DMS79 treated with DMSO at 0.1 percent for 48 hours (cell line): ENCODE data around the gene IP6K1.
"Not testable (repeated sequence)": the region's sequence is repeated elsewhere in the genome, so short reads cannot be mapped to it uniquely, and the experiment has no call there.

ENCODE experiments used
- DNase-seq: peaks from one replicate; lab custom pipeline; 2025; lab: John Stamatoyannopoulos, UW

Gene IP6K1

GRCh38 chr3:49793486-49794085 lies 7.2 kb upstream of the IP6K1 start:
- DNase-seq = no peak

- no peak for DNase-seq
These were observed 6.2 kb upstream of the IP6K1 start for GRCh38 chr3:49792371-49793150.

- DNase-seq = no peak
These were observed 5.2 kb upstream of the IP6K1 start for GRCh38 chr3:49791571-49791970.

DNA sequence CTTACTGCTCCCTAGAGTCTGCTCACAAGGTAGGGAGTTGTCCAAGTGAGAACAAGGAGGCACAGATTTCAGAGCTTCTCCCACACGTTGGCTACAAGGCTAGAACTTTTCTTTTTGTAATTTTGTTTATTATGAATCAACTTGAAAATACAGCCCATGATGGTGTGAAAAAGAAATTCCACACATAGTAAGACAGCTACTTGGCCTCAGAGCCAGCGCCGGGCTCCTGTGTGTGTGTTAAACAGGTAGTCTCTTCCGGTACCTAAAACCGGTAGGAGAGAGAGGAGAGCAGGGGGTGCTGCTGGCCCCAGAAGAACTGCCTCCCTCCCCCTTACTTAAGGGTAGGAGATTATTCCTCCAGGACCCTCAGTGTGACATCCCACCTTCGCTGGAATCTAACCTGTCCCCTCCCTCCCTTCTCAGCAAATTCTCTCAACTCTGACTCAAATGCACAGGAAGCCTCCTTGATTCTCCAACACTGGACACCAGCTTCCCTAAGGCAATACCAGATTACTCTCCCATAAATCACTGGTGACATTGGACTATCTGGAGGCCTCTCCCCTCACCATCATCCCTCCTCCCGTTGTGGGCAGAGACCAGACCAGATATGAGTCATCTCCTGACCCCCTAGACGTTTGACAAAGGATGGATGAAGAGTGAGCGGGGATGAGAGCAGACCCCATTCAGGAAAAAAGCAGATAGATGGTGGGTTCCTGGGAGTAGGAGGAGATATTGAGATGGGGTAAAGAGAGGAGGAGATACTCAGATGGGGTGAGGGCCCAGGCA lies 4.5 kb upstream of the IP6K1 start:
- DNase-seq = no peak

GRCh38 chr3:49788056-49788455 lies 1.7 kb upstream of the IP6K1 start:
- no peak for DNase-seq

GRCh38 chr3:49787536-49787935 lies 1.2 kb upstream of the IP6K1 start:
- DNase-seq = no peak

DNA sequence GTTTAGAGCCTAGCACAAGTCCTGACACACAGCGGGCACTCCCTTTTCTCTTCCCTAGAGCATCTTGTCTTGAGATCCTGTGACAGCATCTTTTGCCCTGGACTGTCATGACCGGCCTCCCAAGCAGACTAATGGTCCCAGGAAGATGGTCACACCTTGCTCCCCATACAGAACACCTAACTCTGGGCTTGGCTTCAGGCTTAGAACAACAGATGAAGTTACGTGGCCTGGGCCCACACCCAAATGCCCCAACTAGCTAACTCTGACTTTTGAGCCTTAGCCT lies 781 bp upstream of the IP6K1 start:
- no peak for DNase-seq

- DNase-seq = no peak
These were observed 581 bp downstream of the IP6K1 start for GRCh38 chr3:49785565-49786356.

DNA sequence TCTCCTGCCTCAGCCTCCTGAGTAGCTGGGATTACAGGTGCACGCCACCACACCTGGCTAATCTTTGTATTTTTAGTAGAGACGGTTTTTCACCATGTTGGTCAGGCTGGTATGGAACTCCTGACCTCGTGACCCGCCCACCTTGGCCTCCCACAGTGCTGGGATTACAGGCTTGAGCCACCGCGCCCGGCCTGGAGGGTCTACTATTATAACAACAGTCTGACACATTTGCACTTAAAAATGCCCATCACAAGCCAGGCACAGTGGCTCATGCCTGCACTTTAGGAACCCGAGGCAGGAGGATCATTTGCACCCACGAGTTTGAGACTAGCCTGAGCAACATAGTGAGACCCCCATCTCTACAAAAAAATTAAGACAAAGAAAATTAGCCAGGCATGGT lies 4.1 kb downstream of the IP6K1 start:
- not testable (repeated sequence) for DNase-seq

GRCh38 chr3:49781415-49782199 lies 4.7 kb downstream of the IP6K1 start:
- no peak for DNase-seq

DNA sequence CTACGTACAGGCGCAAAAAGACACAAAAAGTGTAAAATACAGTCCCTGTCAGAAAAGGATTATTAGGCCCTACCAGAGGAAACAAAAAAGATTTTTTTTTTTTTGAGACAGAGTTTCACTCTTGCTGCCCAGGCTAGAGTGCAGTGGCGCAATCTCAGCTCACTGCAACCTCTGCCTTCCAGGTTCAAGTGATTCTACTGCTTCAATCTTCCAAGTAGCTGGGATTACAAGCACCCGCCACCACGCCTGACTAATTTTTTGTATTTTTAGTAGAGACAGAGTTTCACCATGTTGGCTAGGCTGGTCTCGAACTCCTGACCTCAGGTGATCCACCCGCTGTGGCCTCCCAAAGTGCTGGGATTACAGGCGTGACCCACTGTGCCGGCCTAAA lies 5.4 kb downstream of the IP6K1 start:
- DNase-seq = not testable (repeated sequence)

DNA sequence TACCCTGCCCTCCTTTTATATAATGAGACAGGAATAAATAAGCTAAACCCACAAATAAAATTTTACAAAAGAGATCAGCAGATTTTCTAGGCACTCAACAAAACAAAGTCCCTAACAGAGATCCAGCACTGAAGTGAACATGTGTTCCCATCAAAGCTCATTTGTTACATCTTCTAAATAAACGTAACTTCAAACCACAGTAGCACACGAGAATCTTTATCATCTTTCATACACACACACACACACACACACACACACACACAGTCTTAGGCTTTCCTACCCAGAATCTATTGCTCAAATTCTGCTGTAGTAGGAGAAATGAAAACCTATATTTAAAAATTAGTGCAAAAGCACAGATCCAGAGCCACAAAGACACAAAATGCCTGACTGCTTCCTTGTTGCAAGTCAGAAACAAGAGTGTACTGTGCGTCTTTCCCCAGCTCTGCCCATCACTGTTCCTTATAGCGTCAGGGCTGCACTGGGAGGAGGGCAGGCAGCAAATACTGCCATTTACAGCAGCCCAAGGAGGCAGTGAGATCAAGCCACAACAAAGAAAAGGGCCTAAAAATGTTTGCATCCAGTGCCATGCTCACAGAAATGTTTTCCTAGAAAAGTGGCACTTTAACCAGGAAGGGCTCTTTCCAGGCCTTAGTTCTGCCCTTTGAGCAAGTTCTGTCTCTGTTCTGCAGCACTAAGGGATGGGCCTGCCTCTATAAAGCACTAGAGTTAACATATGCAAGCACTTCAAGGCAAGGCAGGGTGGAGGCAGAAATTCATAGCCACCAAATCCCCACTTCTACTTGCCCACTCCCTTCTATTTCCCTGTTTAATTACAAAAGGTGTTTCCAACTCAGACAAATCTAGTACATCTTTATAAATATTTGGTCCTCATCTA lies 6.0 kb downstream of the IP6K1 start:
- no peak for DNase-seq

GRCh38 chr3:49779358-49780079 lies 6.8 kb downstream of the IP6K1 start:
- no peak for DNase-seq

DNA sequence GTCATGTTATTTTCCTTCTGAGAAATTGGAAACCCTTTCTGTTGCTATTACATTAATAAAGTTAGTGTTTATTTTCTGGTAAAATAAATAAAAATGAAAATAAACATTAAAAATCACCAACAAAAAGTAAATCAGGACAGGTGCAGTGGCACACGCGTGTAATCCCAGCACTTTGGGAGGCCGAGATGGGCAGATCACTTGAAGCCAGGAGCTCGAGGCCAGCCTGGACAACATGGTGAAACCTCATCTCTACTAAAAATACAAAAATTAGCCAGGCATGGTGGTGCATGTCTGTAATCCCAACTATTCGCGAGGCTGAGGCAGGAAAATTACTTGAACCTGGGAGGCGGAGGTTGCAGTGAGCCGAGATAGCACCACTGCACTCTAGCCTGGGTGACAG lies 10.2 kb downstream of the IP6K1 start:
- not testable (repeated sequence) for DNase-seq

DNA sequence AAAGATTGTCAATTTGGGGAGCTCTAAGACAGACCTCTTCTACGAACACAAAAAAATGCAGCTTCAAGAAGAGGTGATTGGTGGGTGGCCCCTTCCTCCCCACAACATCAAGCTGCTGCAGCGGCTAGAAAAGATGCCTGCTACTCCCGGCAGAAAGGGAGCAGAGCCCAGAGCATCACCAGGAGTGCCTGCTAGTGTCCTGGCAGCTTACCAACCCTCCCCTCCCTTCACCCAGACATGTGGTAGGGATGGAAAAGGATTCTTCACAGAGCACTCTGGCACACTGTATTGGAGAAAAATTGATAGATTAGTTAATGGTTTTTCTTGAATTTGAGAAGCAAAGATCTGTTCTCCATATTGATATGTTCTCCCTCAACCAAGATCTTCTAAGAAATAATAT lies 10.8 kb downstream of the IP6K1 start:
- DNase-seq = no peak

DNA sequence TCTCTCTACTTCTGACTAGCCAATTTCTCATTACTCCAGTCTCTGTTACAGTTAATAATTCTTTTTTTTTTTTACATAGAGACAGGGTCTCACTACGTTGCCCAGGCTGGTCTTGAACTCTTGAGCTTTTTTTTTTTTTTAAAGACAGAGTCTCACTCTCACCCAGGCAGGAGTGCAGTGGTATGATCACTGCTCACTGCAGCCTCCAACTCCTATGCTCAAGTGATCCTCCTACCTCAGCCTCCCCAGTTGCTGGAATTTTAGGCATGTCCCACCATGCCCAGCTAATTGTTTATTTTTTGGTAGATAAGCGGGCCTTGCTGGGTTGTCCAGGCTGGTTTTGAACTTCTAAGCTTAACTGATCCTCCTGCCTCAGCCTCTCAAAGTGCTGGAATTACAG lies 13.6 kb downstream of the IP6K1 start:
- DNase-seq = no peak

DNA sequence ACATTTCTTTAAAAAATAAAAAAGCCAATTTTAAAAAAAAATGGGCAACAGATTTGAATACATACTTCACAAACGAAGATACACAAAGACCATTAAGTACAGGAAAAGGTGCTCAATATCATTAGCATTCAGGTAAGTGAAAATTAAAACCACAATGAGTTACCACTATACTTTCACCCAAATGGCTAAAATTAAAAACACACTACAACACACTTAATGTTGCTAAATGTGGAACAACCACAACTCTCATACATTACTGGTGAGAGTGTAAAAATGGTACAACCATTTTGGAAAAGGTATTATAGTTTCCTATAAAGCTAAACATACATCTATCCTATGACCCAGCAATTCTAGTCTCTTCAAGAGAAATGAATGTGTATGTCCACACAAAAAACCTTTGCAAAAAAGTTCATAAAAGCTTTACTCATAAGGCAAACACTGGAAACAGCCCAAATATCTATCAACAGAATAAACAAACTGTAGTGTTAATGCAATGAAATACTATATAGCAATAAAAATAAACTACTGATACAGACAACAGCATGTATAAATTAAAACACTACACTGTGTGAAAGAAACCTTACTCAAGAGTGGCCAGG lies 14.9 kb downstream of the IP6K1 start:
- no peak for DNase-seq

- no peak for DNase-seq
These were observed 16.4 kb downstream of the IP6K1 start for GRCh38 chr3:49769926-49770325.

DNA sequence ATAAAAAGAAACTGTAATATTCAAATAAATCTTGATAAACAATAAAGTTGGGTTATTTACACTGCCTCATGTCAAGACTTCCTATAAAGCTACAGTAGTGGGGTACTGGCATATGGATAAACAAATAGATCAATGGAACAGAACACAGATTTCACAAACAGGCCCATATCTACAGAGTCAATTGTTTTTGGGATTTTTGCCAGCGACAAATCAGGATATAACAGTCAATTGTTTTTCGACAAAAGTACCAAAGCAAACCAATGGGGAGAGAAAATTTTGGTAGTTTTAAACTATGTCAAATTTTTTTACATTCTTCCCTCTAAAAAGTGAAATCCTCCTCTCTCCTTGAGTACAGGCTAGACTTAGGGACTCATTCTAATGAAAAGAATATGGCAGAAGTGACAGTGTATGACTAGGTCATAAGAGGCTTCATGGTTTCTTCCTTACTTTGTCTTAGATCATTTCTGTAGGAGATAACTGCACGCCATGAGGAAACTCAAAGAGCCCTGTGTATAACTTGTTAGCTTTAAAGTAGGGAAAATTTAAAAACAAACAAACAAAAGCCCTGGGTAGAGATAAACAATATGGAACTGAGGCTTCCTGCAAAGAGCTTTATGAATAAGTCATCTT lies 16.9 kb downstream of the IP6K1 start:
- DNase-seq = no peak
